ENCODE results near the gene CTU2.

CTU2 gene

GRCh38 chr16:88681709-88682451, 24.4 kb upstream of the CTU2 start:
- peak; percentile 87 for DNase-seq

- DNase-seq: no peak
Measured at GRCh38 chr16:88684569-88685155, 21.6 kb upstream of the CTU2 start.

DNA sequence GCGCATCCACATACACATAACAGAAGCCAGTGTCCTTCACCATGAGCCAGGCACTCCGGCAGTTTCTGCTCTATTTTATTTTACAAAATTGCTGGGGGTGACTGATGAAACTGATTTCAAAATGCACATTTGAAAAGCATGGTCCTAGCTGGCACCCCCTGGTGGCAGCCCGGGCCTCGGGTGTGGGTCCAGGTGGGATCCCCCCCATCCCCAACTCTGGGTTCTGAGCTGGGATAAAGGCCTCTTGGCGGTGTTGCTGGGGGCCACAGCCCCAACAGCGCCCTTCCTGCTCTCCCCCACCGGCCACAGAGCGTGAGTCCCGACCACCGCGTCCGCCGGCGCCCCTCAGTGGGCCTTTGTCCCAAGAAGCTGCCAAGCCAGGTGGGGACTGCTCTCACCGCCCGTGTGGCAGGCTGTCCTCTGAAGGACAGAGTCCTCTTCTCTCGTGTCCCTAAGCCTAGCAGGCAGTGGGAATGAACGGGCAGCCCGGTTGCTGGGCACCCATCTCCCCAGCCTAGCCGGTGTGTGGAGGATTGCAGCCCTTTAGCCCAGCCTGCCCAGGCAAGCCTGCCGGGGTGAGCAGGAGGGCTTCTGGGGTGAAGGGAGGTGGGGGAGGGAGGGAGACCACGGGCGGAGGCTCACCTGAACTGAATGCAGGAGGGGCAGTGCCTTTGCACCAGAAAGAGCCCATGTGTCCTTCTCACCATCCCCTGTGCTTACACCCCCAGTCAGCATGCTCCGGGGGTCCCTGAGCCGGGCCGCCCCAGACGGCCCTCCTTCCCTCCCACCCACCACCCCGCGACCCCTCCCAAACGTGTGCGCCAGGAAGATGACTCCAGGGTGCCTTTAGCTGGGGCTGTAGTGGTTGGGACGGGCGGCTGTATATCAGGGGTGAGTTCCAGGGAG, 20.9 kb upstream of the CTU2 start:
- peak; percentile 84 for DNase-seq

- DNase-seq: peak; percentile 52
Measured at GRCh38 chr16:88686062-88686438, 20.3 kb upstream of the CTU2 start.

DNA sequence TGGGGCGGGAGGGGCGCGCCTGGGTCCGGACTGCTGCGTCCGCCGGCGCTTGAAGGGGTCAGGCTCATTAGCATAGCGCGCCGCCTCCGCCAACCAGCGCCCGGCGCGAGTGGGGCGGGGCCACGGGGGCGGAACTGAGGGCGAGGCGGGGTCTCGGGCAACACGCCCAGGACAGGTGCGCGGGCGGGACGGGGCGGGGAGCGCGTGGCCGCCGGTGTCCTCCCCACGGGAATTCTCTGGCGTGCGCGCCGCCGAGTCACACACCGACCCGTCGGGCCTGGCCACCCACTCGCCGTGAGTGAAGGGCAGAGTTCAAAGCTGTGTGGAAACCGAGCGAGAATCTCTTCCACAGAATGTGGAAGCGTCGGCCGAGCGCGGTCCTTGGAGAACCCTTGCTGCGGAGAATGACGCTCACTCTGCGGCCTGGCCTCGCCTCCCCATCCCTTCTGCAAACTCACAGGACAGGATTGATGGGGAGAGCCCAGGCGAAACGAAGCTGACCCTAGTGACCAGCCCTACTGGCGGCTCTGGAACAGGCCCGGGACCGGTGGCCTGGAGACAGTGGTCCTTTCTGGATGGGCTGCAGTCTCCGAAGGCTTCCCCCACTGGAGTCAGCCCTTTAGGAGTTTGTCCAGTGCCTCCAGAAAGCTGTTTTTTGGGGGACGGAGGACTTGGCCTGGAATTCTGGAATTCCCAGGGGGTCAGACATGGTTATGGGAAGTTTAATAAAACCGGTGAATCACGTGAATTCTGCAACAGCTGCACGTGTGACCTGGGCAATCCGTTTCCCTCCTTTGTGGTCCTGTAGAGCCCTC, 19.7 kb upstream of the CTU2 start, which contains the start of gene SNAI3:
SNAI3 (minus strand) TSS at position 69 of the 815 bp plus-strand sequence. CDS start 101 bp downstream, outside the sequence.
- peak; percentile 90 for DNase-seq

DNA sequence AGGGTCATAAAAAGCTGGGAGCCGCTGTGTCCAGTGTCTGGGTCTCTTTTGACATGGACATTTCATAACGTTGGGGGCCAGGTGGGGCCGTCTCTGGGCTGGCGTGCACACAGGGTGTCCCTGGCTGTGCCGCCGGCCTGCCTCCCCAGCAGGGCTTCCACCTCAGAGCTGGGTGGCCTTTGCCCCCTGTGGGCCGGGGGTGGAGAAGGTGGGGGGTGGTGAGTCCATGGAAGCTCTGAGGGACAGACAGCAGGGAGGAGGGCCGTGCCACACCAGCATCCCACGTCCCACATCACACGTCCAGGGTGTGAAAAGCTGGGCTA, 19.1 kb upstream of the CTU2 start:
- DNase-seq: no peak

DNA sequence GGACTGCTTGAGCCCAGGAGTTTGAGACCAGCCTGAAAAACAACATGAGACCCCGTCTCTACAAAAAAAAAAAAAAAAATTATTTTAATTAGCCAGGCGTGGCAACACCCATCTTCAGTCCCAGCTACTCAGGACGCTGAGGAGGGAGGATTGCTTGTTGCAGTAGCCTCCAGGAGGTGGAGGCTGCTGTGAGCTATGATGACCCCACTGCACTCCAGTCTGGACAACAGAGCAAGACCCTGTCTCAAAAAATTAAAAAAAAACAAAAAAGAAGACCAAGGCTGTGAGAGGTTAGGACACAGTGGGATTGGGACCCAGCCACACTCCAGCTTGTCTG, 18.7 kb upstream of the CTU2 start:
- no peak for DNase-seq

DNA sequence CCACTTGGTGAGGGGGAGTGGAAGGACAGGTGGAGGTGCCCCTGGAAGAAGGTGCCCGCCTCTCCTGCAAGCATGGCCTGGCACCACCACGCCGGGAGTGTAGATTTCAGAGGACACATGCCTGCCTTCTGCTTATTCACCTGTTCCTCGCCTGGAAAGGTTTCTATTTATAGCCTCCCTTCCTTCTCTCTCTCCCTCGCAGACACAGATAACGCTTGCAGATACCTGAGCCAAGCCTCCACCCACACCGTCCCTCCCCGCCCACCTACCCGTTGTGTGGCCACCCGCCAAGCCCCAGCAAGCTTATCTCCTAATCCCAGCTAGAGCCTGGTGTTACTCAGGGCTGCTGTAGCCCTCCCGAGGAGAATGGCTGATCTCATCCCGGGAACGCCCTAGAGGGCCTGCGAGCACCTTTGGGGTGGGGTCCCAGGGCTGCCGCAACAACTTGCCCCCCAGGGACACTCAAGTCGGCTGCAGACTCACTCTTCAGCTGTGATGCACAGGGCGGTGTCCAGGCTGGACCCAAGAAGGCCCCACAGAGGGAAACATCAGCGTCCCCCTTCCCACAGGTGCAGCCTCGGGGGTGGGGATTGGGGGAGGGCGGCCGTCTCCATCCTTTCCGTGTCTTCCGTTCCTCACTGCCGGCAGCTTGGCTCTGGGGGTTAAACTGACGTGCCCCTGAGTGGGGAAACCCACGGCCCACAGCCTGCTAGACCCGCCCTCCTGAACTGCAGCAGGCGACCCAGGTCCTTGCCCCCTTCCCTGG, 18.1 kb upstream of the CTU2 start:
- no peak for DNase-seq

GRCh38 chr16:88690341-88691128, 15.8 kb upstream of the CTU2 start:
- DNase-seq: no peak

GRCh38 chr16:88691129-88691813, 15.0 kb upstream of the CTU2 start:
- DNase-seq: no peak

GRCh38 chr16:88691924-88692560, 14.3 kb upstream of the CTU2 start:
- no peak for DNase-seq

DNA sequence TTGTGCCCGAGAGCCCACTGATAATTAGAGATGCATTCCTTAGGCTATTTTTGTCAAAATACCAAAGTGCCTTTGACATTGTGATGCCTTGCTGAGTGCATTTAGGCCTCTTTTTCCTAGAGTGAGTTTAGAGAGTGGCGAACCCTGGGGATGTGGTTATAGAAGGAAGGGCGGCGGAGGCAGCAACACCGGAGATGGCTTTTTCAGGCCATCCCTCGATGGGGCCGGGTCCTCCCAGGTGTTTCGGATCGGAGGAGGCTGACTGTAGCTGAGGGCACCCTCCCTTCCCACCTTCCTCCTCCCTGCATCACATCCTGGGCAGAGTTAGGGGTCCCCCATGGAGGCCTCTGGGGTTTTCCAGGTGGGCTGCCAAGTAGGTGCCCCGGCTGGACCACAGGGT, 13.4 kb upstream of the CTU2 start:
- DNase-seq: no peak

GRCh38 chr16:88693420-88694177, 12.7 kb upstream of the CTU2 start:
- no peak for DNase-seq

- no peak for DNase-seq
Measured at GRCh38 chr16:88694221-88695087, 11.8 kb upstream of the CTU2 start.

DNA sequence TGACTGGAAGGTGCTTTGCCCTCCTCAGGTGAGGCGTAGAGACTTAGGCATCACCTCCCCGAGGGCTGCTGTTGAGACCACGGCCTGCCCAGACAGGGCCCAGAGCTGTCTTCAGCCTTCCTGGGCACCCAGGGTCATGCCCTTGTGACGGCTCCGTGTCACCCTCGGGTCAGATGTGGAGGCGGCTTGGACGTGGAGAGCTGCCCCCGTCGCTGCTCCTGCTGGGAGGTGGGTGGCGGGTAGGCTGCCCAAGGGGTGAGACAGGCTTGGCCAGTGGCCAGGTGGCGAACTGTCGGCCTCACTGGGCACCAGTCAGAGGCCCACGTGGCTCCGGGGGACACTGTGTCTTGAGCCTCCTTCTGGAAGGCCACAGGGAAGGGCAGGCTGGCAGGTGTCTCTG, 11.1 kb upstream of the CTU2 start:
- DNase-seq: no peak

GRCh38 chr16:88695753-88696152, 10.6 kb upstream of the CTU2 start:
- no peak for DNase-seq

- DNase-seq: no peak
Measured at GRCh38 chr16:88696441-88696840, 9.9 kb upstream of the CTU2 start.

- no peak for DNase-seq
Measured at GRCh38 chr16:88697116-88697830, 9.0 kb upstream of the CTU2 start.

Data from activated CD4-positive, alpha-beta T cell treated with anti-CD3 and anti-CD28 coated beads for 48 hours (primary cell).